SK-N-SH treated with all-trans-retinoic acid at 6 μM for 48 hours (cell line): ENCODE measurements around the gene LRRFIP2.

Experiments used
- ATAC-seq: fragments of 200-7000 bp; cut with Tn5 transposase; 3 replicates; pipeline ENCODE4 v1.9.1; 2020; ENCODE audit warnings: mild to moderate bottlenecking, moderate library complexity
- ARNTL ChIP-seq: fragments of 450-650 bp; formaldehyde crosslinking; IDR thresholded peaks from 2 replicates; pipeline ENCODE4 v1.5.0; 2020; ENCODE audit warnings: low read depth, mild to moderate bottlenecking, moderate library complexity, borderline replicate concordance
- BACH2 ChIP-seq: fragments of 250-450 bp; sonication (Bioruptor Pico); IDR thresholded peaks from 2 replicates; pipeline ENCODE4 v1.9.0; 2021; ENCODE audit warnings: mild to moderate bottlenecking, borderline replicate concordance
- CREB5 ChIP-seq: fragments of 250-450 bp; sonication (Bioruptor Pico); IDR thresholded peaks from 2 replicates; pipeline ENCODE4 v1.5.1; 2020; ENCODE audit warnings: low read depth, mild to moderate bottlenecking, moderate library complexity
- CSDC2 ChIP-seq: fragments of 250-450 bp; sonication (Bioruptor Pico); IDR thresholded peaks from 2 replicates; pipeline ENCODE4 v1.5.0; 2020; ENCODE audit warnings: mild to moderate bottlenecking, moderate library complexity
- CSRNP3 ChIP-seq: fragments of 250-450 bp; sonication (Bioruptor Pico); IDR thresholded peaks from 2 replicates; pipeline ENCODE4 v1.5.1; 2021; ENCODE audit warnings: mild to moderate bottlenecking, moderate library complexity
- GLIS3 ChIP-seq: fragments of 250-450 bp; sonication (Bioruptor Pico); IDR thresholded peaks from 2 replicates; pipeline ENCODE4 v1.5.0; 2020; ENCODE audit warnings: mild to moderate bottlenecking, moderate library complexity
- ISL1 ChIP-seq: fragments of 250-450 bp; sonication (Bioruptor Pico); IDR thresholded peaks from 2 replicates; pipeline ENCODE4 v2.1.2; 2022; ENCODE audit warnings: mild to moderate bottlenecking, moderate library complexity
- OSR1 ChIP-seq: fragments of 250-450 bp; sonication (Bioruptor Pico); IDR thresholded peaks from 2 replicates; pipeline ENCODE4 v1.8.0; 2022; ENCODE audit warnings: moderate library complexity, mild to moderate bottlenecking, inconsistent platforms
- PATZ1 ChIP-seq: fragments of 250-450 bp; sonication (Bioruptor Pico); IDR thresholded peaks from 2 replicates; pipeline ENCODE4 v1.8.0; 2020; ENCODE audit warnings: mild to moderate bottlenecking, moderate library complexity, borderline replicate concordance
- POU6F1 ChIP-seq: fragments of 250-450 bp; sonication (Bioruptor Pico); IDR thresholded peaks from 2 replicates; pipeline ENCODE4 v1.8.0; 2021; ENCODE audit warnings: low read depth, mild to moderate bottlenecking, moderate library complexity, borderline replicate concordance
- PPARA ChIP-seq: fragments of 250-450 bp; sonication (Bioruptor Pico); IDR thresholded peaks from 2 replicates; pipeline ENCODE4 v1.5.0; 2020; ENCODE audit warnings: mild to moderate bottlenecking, borderline replicate concordance
- RARB ChIP-seq: fragments of 250-450 bp; sonication (Bioruptor Pico); IDR thresholded peaks from 2 replicates; pipeline ENCODE4 v1.8.0; 2021; ENCODE audit warnings: mild to moderate bottlenecking, moderate library complexity
- SNAI2 ChIP-seq: fragments of 250-450 bp; sonication (Bioruptor Pico); IDR thresholded peaks from 2 replicates; pipeline ENCODE4 v1.5.0; 2020; ENCODE audit warnings: mild to moderate bottlenecking, moderate library complexity
- TCF4 ChIP-seq: fragments of 250-450 bp; sonication (Bioruptor Pico); IDR thresholded peaks from 2 replicates; pipeline ENCODE4 v1.8.0; 2021; ENCODE audit warnings: mild to moderate bottlenecking, moderate library complexity, borderline replicate concordance
- TOX ChIP-seq: fragments of 250-450 bp; sonication (Bioruptor Pico); IDR thresholded peaks from 2 replicates; pipeline ENCODE4 v1.8.0; 2021; ENCODE audit warnings: mild to moderate bottlenecking, moderate library complexity, borderline replicate concordance
- TSHZ2 ChIP-seq: fragments of 250-450 bp; sonication (Bioruptor Pico); IDR thresholded peaks from 2 replicates; pipeline ENCODE4 v1.5.0; 2020; ENCODE audit warnings: mild to moderate bottlenecking, moderate library complexity
- ZC3H10 ChIP-seq: fragments of 250-450 bp; sonication (Bioruptor Pico); IDR thresholded peaks from 2 replicates; pipeline ENCODE4 v1.5.1; 2021; ENCODE audit warnings: mild to moderate bottlenecking, moderate library complexity
- ZNF565 ChIP-seq: fragments of 450-650 bp; formaldehyde crosslinking; conservative IDR thresholded peaks from 2 replicates; pipeline ENCODE4 v1.5.0; 2020; ENCODE audit warnings: low read depth, mild to moderate bottlenecking, moderate library complexity
- ZNF70 ChIP-seq: fragments of 450-650 bp; formaldehyde crosslinking; IDR thresholded peaks from 2 replicates; pipeline ENCODE4 v1.5.0; 2020; ENCODE audit warnings: mild to moderate bottlenecking, moderate library complexity
- ZNF8 ChIP-seq: fragments of 450-650 bp; formaldehyde crosslinking; IDR thresholded peaks from 2 replicates; pipeline ENCODE4 v1.5.0; 2020; ENCODE audit warnings: mild to moderate bottlenecking, moderate library complexity

LRRFIP2 gene

GRCh38 chr3:37129871-37130270 lies 44.5 kb downstream of the LRRFIP2 start:
- no peak for TF ChIP-seq TOX
- TF ChIP-seq OSR1 (CRISPR knock-in tag) = no peak
- TF ChIP-seq ZNF8 = no peak
- no peak for TF ChIP-seq CSRNP3 (CRISPR knock-in tag)
- TF ChIP-seq ZNF565 (CRISPR knock-in tag) = no peak
- no peak for TF ChIP-seq POU6F1 (CRISPR knock-in tag)
- TF ChIP-seq CSDC2 = no peak
- no peak for TF ChIP-seq TCF4 (CRISPR knock-in tag)
- no peak for TF ChIP-seq CREB5 (CRISPR knock-in tag)
- no peak for TF ChIP-seq BACH2 (CRISPR knock-in tag)
- TF ChIP-seq SNAI2 (CRISPR knock-in tag) = no peak
- no peak for TF ChIP-seq ARNTL (CRISPR knock-in tag)
- TF ChIP-seq PPARA (CRISPR knock-in tag) = no peak
- no peak for TF ChIP-seq ISL1
- TF ChIP-seq TSHZ2 (CRISPR knock-in tag) = no peak
- TF ChIP-seq, all 23 proteins: peak for 0
- no peak for ATAC-seq

- no peak for ATAC-seq
- TF ChIP-seq BACH2 (CRISPR knock-in tag) (no peak), ZNF8 (no peak), ZNF70 (CRISPR knock-in tag) (no peak), ZC3H10 (CRISPR knock-in tag) (no peak), CSRNP3 (CRISPR knock-in tag) (no peak), CREB5 (CRISPR knock-in tag) (no peak), OSR1 (CRISPR knock-in tag) (no peak), PATZ1 (CRISPR knock-in tag) (no peak), ZNF565 (CRISPR knock-in tag) (no peak), PPARA (CRISPR knock-in tag) (no peak), CSDC2 (no peak), RARB (no peak), ISL1 (no peak), GLIS3 (CRISPR knock-in tag) (no peak)
- TF ChIP-seq, all 23 proteins: peak for 0
Observed at GRCh38 chr3:37127340-37127739, 47.0 kb downstream of the LRRFIP2 start.
